HG03280 (cell line): ENCODE results near the gene CDON.

ENCODE experiments used
- ATAC-seq: cut with Tn5 transposase; IDR thresholded peaks from one replicate; pipeline ENCODE4 v1.9.1; 2021; ENCODE audit warnings: mild to moderate bottlenecking, moderate library complexity; ENCODE audit not compliant: unreplicated experiment

CDON gene

DNA sequence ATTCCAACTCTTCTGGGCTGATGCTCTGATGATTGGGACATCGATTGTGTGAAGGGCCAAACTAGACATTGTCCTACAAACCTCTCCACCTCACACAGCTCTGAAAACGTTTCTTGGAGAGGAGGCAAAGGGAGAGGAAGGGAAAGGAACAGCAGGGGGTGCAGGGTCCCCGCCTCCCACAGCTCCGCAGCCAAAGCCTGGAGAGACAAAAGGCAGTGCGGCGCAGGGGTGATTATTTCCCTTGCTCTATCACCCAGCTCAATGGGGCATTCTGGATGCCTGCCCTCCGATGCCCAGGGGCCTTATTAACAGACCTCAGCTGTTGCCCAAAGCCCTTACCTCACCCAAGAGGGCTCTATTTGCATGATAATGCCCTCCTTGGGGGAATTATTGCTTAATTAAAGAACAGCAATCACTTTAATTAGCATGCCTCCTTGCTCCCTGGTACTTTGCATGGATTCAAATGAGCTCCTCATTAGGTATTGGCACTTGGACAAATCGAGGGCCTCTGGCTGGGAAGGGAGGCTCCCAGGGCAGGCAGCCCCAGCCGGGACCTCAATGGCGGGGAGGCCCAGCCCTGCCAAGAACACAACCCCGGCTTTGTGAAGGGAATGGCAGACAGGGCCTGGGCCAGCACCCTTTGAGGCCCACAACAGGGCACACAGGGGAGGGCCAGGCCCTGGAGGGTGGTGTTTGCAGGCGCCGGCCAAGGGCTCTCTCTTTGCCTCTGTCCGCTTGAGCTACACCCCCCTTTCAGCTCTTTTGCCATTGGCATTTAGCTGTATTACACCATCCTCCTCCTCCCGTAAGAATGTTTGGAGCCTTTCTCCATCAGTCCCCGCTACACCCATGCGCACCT lies 19.8 kb upstream of the CDON start:
- no peak for ATAC-seq

DNA sequence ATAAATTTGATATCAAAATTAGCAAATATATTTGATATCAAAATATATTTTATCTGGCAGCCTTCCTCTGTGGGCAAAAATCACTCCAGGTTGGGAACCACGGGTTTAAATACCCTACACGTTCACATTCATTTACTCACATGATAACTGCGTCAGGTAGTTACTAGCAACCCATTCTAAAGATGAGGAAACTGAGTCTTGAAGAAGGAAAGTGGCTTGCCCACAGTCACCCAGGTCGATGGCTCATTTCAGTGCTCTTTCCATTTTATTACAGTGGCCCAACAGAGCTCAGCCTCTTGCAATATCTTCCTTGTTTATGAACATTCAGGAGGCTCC lies 19.2 kb upstream of the CDON start:
- no peak for ATAC-seq

DNA sequence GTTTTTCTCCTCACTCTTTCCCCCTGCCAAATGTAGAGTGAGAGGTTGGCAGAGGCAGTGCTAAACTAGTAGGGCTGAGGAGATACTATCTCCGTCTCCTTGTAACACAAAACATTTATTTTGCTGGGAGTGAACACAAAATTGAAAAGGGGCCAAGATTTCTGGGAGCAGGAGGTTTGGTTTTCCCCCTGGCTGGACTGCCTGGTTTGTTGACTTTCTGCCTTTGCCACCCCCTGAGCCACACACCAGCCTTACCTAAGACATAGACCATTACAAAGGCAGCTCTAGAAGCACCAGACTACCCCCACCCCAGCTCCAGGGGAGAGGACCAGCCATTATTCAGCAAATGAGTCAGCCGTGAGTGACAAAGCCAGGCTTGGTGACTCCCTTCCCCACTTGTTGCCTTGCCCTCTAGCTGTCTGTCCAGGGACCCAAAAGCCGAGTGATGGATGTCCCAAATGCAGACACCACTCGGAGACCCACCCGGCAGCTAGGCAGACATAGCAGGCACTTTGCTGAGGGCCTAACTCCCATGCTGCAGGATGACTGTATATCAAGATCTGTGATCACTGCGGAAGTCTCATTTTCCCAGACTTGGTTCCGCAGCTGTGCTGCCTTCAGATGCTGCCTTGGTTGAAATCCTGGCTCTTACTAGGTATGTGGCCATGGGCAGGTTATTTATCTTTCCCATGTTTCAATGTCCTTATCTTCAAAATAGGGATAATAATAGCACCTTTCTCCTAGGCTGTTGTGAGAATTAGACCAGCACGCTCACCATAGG lies 17.7 kb upstream of the CDON start:
- no peak for ATAC-seq

DNA sequence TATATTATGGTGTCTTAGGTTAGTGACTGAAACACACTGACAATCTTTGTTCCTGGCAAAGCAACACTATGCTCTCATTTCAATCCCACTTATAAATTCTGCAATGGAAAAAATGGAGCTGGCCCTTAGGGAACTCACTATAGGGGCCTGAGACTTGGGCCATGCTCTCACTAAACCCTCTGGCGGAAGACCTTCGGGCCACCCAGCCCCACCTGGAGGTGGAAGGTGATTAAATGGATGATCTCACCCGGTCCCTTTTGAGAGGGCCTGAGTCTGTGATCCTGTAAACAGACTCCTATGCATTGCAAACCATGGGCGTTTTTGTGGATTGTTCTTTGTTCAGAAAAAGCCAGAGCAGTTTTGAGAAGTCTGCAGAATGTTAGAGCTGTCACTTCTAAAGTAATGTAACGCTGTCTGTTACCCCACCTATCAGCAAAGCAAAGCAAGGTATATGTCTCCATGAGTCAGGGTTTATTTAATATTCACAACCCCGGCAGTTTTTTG lies 17.0 kb upstream of the CDON start:
- no peak for ATAC-seq

DNA sequence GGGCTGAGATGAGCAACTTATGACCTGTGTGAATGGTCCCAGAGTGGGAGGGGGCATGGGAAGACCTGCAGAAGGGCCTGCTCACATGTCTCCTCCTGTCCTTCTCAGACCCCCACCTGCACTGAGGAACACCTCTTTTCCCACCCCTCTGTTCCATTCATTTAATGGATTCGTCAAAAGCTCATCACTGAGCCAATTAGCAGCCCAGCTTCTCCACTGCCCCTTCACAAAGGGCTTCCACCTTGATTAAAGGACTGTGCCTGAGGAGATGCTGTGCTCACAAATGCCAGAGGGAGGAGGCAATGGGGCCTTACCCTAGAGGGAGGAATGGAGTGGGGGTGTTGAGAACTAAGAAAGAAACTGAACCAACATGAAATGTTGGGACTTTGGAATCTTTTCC lies 14.0 kb upstream of the CDON start:
- no peak for ATAC-seq

DNA sequence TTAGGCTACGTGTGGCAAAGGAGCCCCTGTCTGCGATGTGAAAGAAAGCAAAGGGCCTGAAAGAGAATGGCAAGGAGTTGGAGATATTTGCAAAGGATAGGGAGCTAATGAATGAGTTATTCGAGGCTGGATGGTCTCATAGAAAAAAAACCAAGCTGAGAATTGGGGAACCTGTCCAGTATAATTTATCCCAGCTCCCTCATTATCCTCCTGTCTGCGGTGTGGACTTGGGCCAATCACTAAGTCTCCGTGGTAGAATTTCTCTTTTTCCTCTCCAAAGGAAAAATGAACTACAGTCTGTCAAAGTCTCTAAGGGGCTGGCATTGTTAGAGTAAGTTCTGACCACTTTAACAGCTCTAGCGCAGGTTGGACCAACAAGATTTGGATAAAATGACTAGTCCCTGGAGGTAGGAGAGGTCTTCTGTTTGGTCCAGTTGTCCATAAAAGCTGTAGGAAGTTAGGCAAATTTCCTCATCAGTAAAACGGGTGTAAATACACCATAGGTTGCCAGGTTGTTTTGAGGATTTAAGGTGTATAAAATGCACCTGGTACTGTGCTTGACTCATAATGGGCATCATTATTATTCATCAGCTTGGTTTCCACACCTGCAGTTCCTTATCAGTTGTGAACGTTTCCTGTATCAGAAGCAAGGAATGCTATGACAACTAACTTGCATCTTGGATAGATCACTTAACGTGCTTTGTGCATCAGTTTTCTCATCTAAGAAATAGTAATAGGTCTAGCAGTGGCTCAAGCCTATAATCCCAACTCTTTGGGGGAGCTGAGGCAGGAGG lies 10.3 kb upstream of the CDON start:
- no peak for ATAC-seq

DNA sequence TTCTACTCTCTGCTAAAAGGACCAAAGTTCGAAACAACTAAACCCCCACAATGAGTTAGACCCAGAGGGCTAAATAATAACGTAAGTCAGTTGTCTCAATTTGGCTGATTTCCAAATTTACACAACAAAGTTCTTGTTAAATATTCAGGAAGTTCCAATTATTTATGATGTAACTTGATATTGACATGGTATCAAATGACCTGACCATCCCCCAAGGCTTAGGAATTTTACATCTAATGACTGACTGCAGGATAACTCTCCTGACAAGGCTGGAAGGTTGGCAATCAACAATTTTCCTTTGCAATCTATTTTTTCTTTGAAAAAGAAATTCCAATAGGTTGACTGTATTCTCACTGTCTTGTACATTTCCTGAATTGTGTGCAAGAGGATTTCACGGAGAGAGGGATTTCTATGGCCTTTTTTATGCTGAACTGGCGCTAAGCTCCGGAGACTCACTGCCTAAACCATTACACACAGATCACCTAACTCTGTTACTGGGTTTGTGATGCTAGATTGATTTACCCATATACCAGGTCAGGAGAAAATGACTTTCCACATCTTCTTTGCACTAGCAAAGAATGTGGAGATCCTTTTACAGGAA lies 9.6 kb upstream of the CDON start:
- ATAC-seq = no peak

DNA sequence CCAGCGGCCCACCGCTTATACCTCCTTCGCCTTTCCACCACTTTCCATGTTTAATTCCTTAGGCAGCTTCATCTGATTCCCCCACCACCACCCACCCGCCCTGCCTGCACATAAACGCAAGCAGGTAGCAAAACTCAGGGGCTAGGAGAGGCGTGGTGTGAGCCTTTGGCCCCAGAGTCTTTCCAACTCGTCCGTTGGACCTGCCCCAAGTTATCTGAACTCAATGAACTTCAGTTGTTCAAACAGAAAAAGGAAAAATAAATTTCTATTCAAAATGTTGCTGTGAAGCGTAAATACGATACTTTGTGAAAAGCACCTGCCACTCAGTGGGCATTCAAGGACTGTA lies 814 bp upstream of the CDON start:
- no peak for ATAC-seq

DNA sequence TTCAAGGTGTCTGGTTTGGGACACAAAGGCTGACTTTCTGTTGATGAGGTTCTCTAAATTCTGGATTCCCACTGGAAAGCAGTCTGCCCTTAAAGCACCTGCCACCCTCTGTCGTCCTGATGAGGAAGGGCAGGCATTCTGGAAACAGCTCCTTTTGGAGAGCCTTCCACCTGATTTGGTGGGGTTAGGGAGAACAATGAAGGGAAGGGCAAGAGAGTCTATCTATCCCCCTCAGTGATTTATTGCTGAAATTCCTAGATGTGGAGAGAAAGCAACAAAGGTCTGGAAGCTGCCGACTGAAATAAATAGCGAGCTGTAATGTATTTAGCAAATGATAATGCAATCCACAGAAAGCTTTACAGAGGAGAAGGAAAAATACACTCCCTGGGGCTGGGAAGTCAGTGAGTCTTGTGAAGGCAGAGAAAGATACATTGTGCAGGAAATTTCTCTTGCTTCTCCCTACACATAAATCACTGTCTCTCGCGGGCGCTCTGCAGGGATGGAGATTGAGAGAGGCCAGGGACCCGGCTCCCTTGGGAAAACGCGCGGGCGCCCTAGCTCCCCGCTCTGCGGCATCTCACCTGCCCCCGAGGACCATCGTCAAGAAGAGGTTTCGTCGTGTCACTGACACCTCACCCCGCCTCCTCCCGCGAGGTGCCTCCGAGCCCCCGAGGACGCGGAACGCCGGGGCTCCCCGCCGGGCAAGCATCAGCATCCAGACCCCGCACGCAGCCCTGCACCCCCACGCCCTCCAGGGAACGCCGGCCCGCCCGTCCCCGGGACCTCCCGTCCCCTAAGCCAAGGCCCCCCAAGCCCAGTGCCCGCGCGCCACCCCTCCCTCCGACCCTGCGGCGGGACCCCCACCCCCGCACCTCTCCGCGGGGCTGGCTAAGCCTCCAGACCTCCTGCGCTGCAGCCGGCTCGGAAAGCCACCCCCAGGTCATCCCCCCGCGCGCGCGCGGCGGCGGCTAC lies 673 bp downstream of the CDON start:
- ATAC-seq = no peak

DNA sequence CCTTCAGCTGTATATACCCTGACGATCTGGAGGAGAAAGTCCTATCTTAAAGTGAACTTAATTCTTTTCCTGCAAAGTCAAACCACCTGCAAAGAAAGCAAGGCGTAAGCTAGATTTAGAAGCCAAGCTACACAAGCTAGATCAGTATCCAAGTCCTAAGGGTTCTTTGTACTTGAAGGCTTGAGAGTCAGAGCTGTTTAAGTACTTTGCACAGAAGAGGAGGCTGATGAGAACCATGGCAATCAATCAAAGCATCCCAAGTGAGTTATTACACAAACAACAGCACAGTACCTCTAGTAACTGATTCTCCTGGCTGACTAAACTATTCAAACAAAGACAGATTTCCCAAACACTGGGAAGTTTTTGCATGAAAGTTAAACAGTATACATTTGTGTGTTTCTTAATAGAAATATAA lies 1.9 kb downstream of the CDON start:
- no peak for ATAC-seq

DNA sequence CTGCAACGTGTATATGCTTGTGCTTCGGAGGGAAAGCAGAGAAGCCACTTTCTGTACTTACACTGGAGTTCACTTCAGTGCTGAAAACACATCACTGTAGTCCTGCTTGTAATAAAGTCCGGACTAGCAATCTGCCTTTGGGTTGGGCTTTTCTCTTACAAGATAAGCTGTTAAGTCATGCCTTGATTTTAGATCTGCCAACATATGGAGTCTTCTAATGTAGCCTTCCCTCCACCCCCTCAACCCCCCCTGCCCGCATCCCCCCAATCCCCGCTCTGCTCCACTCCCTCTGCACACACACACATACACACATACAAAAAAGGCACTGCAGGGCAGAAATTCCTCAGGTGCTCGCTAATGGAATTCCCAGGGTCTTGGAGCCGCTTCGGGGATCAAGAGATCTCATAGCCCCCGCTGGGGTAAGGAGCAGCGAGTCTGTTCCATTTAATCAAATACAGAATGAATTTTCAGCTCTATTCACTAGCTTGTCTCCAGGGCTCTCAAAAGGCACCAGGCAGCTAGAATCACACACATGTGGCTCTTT lies 3.4 kb downstream of the CDON start:
- no peak for ATAC-seq

DNA sequence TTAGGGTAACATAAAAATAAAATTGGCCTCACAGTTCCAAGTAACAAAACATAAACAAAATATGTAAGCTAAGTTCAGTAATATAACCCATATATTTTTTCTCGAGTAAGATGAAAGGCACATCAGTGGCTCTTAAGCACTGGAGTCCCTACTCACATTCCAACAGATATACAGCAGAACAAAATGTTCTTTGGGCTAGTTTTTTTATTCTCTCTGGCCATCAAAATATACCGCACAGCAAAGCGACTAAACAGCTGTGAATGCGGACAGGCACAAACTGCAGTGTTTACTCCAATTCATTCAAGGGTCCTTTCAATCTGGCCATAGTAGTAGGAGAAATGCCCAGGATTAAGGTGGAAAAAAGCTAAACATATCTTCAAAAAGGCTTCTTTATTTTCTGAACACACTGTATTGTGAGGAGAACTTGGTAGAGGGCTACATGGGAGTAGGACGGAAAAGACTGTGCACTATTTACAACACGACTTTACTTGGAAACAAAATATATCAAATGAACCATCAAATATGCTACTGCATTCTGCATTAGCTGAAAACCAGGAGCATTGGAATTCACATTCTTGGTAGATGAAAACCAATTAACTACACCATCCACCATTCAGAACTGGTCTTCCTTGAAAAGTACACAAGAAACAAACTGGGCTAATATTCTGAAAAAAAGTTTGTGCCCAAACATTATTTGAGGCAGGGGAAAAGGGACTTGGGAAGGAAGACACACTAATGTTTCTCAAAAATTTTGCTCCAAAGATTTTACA lies 4.4 kb downstream of the CDON start:
- no peak for ATAC-seq

DNA sequence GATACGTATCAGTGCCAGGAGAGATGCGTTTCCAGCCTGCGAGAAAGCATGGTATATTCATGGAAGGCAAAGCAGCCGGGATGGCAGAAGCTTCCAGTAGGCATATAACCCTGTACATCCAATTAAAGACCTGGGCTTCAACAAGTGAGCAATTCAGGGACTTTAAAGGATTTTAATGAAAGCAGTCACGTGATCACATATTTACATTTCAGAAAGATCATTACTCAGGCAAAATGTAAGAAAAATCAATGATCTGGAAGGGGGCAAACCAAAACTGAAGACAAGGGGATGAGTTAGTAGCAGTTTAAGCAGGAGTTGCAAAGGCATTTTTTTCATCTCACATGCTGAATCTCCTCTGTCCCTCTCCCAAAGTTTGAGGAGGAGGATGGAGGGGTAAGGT lies 7.8 kb downstream of the CDON start:
- ATAC-seq = no peak

DNA sequence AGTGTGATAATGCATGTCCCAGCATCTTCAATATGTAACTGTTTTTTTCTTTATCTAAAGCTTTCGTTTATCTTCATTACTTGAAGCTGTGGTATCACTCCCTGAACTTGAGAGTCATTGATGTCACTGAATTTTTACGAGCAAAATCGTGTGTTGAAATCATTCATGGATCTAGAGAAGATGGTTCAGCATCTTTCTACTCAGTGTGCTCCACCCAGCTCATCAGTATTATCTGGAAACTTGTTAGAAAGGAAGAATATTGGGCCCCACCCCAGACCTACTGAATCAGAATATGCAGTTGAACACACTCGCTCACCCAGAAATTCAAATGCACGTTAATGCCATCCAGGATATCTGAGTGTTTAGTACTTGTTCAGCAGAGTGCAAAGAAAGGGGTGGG lies 8.3 kb downstream of the CDON start:
- no peak for ATAC-seq

DNA sequence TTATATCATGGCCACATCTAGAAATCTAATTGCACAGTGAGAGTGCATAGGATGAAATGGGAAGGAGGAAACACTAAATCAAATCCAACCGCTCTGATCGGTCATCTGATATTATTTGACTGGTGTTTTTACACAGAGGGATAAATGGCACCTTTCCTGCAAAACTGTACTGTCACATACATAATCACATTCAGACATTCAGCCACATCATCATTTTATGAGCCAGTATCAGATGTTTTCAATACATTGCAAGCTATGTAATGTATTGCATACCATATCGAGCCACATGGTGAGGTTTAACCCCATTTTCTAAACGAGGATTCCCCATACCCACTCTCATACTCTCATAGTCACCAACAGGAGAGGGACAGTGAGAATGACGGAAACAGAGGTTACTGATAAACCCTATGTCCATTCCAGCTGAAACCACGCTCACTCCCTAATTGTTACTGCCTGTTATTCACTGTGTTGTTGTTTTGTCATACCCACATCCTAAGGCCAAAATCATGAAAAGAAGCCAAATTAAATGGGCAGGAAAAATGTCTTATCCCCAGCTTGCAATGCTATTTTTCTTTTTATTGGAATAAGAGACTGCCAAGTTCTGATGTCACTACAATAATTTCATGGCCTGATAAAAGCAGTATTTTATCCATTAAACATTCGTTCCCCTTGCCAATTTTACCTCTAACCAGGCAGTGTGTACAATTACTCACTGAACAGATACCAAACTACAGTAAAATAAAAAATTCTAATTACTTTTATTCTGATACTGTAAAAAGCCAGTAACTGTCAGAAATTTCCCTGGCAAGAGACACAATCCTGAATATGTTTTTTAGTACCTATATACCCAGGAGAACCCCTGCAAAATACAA lies 9.0 kb downstream of the CDON start:
- no peak for ATAC-seq

DNA sequence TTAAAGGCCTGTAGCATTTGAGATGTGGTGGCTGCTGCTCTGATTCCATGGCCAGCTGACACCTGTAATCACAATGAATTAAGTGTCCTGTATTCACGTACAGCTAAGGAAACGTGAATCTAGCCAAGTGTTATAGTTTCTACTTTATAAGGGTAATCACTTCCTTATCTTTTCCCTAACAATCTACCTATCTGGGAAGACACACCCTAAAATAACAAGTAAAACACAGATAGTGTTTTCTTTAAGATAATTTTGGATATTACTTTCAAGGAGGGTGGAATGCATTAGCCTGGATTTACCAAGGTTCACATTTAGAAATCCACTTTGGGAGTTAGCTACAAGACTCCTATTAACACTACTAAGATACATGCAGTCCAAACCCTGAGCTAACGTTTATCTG lies 11.5 kb downstream of the CDON start:
- ATAC-seq = no peak

DNA sequence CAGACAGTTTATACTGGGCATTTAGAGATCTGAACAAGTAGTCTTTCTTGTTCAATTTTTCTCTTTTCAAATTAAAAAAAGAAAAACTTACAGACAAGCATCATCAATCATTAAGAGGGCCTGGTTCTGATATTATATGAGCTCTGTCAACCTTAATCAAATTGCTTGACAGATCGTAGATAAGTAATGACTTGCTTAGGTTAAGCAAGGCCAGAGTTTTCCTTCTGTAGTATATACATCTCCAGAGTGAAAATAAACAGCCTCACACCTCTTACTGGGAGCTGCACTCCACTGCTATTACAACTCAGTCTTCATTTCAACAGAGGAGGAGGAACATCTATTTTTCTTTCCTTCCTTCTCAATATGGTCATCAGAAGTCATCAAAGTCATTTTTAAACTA lies 13.5 kb downstream of the CDON start:
- no peak for ATAC-seq

DNA sequence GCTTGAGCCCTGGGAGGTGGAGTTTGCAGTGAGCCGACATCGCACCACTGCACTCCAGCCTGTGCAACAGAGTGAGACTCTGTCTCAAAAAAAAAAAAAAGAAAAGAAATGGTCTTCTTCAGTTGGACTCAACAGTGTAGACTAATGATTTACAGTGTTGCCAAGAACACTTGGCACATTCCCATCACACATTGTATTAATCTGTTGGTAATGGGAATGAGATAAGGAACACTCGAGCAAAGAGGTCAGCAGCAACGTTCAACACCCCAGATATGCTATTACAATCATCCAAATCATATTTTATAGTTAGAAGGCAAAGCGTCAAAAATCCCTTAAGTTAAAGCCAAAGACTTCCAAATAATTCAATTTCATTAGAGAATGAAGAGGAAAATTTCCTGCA lies 14.5 kb downstream of the CDON start:
- no peak for ATAC-seq
